Fibroblast of skin of right biceps (primary cell): ENCODE results near the gene MUC22.
A peak's percentile ranks its signal among the peaks of the same experiment; 100 is the strongest.
"Not testable (repeated sequence)": the region's sequence is repeated elsewhere in the genome, so short reads cannot be mapped to it uniquely, and the experiment has no call there.

ENCODE experiments used
- DNase-seq: peaks from one replicate; pipeline ENCODE4 v3.0.0-alpha.2; 2013

Gene MUC22

GRCh38 chr6:31038559-31038958 is 28.3 kb downstream of the MUC22 start:
- DNase-seq, result no peak

GRCh38 chr6:31040801-31041200 is 30.5 kb downstream of the MUC22 start:
- no peak for DNase-seq

- DNase-seq, result no peak
Measured at GRCh38 chr6:31041372-31041974, 31.2 kb downstream of the MUC22 start.

DNA sequence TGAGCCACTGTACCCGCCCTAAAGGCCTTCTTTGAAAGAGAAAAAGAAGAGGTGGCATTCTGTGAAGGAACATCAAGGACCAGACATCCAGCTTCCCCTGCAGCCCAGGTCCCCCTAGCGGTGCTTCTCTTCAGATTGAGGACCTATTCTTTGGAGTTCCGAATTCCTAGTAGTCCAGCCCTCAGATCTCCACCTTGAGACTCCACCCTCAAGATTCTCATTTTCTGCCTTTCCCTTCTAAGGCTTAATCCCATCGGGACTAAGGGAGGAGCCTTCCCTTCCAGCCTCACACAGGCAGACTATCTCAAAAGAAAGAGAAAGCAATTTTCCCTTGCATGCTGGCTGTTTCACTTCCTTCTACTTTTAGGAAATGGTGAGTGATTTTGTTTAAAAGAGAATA is 32.5 kb downstream of the MUC22 start:
- DNase-seq, result peak; percentile 74

DNA sequence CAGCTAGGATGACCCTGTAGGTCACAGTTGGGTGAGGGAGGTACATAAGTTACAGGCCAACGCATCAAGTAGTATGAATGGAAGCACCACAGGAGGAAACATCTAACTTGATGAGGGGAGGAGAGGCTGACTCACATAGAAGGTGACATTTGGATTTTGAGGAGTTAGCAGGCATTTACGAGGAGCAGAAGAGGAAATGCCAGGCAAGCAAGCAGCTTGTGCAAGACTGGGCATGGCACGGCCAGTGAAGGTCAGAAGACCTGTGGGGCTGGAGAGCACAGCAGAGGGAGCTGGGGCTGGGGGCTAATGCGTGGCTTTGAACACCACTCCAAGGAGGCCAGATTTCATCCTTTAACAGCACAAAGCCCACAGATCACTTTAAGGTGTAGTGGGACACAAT is 37.8 kb downstream of the MUC22 start:
- no peak for DNase-seq

DNA sequence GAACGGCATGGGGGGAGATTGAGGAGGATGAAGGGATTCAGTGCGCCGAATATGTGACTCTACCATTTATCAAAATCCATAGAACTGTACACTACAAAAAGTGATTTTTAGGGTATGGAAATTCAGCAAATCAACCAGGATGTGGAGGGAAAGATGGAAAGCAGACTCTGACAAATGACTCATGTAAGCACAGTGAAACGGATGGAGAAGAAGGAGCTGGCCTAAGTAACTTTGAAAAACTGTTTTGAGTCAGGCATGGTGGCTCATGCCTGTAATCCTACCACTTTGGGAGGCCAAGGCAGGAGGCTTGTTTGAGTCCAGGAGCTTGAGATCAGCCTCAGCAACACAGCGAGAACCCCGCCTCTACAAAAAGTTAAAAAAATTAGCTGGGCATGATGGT is 39.2 kb downstream of the MUC22 start:
- DNase-seq, result no peak

DNA sequence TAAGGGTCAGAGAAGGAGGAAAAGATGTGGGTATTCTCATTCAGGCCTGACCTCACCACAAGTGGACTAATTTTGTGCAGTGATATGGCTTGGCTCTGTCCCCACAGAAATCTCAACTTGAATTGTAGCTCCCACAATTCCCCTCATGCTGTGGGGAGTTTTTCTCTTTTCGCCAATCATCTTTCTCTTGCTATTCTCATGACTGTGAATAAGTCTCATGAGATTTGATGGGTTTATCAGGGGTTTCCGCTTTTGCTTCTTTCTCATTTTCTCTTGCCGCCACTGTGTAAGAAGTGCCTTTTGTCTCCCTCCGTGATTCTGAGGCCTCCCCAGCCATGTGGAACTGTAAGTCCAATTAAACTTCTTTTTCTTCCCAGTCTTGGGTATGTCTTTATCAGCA is 42.9 kb downstream of the MUC22 start:
- DNase-seq, result not testable (repeated sequence)

- no peak for DNase-seq
Measured at GRCh38 chr6:31053873-31054272, 43.6 kb downstream of the MUC22 start.

GRCh38 chr6:31055441-31055840 is 45.2 kb downstream of the MUC22 start:
- DNase-seq, result no peak

GRCh38 chr6:31057426-31058003 is 47.2 kb downstream of the MUC22 start:
- DNase-seq, result peak; percentile 68

GRCh38 chr6:31058128-31058894 is 48.0 kb downstream of the MUC22 start:
- peak; percentile 95 for DNase-seq

DNA sequence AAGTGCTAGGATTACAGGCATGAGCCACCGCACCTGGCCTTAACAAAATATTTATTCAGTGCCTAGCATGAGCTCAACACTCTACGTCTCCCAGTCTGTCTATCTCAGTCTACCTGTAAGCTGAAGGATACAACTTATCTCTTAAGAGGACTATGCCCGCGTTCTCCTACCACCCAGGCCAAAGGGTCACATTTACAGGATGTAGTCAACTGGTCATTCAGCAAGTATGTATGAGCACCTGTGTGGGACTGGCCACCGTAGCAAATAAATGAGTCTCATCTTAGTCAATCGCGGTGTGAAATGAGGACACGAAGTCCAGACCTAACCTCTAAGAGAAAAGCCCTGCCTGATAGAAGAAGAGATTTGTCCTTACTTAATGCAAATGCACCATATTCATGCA is 49.9 kb downstream of the MUC22 start:
- DNase-seq, result no peak

DNA sequence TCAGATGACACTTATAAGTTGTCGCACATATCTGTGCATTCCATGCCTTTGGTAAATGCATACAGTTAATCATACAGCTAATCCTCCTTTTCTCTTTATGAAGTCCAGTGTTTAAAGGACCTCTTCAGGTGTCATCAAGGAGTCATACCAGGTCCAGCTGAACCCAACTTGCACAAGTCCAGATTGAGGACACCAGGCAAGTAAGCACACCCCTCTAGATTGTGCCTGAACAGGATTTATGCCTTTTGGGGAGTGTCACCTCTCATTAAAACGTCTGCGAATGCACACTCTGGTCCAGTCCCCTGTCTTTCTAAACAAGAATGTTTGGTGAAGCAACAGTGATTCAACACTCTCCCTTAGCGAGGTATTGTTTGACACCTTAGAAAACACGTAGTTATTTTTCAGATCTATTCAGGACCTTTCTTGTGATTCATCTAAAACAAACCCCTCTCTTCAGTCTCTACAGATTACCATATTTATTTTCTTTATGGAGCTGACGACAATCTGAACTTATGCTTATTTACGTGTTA is 53.7 kb downstream of the MUC22 start:
- DNase-seq, result no peak

DNA sequence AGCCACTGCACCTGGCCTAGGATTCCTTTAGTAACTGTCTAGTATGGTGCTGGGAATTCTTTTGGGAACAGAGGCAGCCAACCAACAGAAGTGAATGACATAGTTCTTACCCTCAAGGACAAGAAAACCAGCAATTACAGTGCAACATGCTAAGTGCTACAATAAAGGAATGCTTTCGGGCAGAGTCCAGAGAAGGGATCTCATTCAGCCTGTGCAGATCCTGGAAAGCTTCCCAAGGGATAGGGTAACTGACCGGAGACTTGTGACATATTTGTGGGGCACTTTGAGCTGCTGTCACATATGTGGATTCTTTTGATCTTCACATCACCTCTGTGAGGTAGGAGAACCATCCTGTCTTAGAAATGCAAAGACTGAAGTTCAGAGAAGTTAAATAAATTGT is 55.3 kb downstream of the MUC22 start:
- DNase-seq, result peak; percentile 30

GRCh38 chr6:31067028-31067427 is 56.8 kb downstream of the MUC22 start:
- DNase-seq, result not testable (repeated sequence)

DNA sequence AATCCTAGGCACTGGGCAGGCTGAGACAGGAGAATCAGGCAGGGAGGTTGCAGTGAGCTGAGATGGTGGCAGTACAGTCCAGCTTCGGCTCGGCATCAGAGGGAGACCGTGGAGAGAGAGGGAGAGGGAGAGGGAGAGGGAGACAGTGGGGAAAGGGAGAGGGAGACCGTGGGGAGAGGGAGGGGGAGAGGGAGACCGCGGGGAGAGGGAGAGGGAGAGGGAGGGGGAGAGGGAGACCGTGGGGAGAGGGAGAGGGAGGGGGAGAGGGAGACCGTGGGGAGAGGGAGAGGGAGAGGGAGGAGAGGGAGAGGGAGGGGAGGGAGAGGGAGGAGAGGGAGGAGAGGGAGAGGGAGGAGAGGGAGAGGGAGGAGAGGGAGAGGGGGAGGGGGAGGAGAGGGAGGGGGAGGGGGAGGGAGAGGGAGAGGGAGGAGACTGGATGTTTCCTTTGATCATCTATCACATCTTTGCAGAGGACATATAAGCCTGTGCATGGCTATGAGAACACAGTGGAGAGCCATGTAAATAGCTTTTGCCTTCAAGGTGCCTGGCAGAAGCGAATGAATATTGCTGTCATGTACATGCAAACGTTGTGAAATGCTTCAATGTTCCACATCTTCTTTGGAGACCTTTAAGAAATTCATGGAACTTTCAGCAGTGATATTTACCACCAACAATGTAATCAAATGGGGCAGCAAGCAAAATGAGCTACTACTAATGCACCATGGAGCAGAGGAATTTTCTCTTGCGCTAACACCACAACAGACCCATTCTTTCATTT is 57.8 kb downstream of the MUC22 start:
- DNase-seq, result not testable (repeated sequence)

DNA sequence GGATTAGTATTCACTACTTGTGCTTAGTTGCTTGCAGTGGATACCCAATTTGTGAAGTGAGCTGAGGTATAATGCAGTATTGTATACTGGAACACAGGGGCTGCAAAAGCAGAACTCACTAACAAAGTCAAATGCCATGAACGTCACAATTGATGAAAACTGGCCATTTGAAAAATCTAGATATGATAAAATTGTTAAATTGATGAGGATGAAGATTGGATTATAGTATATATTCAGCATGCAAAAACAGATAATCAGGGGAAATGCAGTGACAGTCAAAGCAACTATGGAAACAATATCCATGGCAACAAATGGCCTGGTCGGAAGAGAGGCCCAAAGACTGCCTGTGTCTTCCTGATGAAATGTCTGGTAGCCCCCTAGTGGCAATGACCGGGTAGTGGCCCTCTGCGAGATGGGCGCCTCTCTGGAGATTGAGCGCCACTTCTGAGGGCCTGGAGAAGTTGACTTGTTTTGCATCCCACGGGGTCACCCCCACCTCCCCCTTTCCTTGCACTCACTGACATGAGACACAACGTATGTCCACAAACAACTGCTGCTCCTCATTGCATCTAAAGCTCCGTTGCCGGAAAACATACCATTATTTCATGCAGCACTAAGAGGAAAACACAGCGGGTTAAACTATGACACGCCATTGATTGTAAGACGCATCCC is 58.5 kb downstream of the MUC22 start:
- peak; percentile 80 for DNase-seq

GRCh38 chr6:31070711-31071197 is 60.5 kb downstream of the MUC22 start:
- peak; percentile 70 for DNase-seq

GRCh38 chr6:31074401-31074800 is 64.1 kb downstream of the MUC22 start:
- no peak for DNase-seq

DNA sequence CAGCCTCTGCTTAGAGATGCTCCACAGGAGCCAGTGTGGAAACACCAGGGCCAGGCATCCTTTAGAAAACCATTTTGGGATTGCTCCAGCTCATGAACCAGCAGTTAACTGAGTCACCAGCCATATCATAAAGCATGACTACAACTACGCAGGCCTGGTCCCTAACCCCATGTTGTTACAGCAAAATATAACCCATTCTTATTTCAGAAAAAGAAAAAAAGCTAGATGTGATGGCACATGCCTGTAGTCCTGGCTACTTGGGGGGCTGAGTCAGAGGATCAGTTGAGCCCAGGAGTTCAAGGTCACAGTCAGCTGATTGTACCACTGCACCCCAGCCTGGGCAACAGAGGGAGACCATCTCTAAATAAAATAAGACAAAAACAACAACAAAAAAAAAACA is 65.3 kb downstream of the MUC22 start:
- DNase-seq, result peak; percentile 78

GRCh38 chr6:31076611-31077010 is 66.3 kb downstream of the MUC22 start:
- no peak for DNase-seq

DNA sequence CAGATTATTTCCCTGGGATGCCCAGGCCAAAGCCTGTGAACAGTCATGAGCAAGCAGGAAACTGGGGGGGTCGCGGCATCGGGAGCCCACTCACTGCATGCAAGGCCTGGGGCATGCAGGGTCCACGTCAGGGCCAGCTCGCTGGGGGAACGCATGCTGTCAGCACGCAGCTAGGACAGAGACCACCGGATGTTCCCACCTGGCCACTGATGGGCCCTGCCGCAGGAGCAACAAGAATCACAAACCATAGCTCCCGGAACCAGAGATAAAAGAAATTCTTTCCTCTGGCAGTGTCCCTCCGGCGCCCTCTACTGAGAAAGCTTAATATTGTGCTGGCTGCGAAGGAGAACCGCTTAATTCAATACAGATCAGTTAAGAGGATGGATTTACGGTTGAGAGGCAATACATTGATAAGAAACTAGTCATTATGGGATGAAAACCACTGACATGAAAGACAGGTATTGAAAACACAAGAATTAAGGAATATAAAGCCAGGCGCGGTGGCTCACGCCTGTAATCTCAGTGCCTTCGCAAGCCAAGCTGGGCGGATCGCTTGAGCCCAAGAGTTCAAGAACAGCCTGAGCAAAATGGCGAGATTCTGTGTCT is 69.5 kb downstream of the MUC22 start:
- DNase-seq, result peak; percentile 64
